PC-3 (cell line): ENCODE measurements around the gene CCDC167.

Experiments
- CTCF ChIP-seq: fragments of 300-600 bp; sonication (generic); conservative IDR thresholded peaks from 2 replicates; pipeline ENCODE4 v1.5.1; 2017; ENCODE audit warnings: antibody characterized with exemption, low read depth, mild to moderate bottlenecking, low read length
- EZH2phosphoT487 ChIP-seq: fragments of 300-600 bp; sonication (generic); IDR thresholded peaks from 2 replicates; pipeline ENCODE4 v1.6.1; 2018; ENCODE audit warnings: mild to moderate bottlenecking, antibody characterized with exemption, low read length, borderline replicate concordance

- no peak for TF ChIP-seq EZH2phosphoT487
- peak; percentile 38 for TF ChIP-seq CTCF
Observed at GRCh38 chr6:37435816-37436215, 63.9 kb downstream of the CCDC167 start.
